ENCODE data around the gene TSKU.

The TSKU gene, protein sequence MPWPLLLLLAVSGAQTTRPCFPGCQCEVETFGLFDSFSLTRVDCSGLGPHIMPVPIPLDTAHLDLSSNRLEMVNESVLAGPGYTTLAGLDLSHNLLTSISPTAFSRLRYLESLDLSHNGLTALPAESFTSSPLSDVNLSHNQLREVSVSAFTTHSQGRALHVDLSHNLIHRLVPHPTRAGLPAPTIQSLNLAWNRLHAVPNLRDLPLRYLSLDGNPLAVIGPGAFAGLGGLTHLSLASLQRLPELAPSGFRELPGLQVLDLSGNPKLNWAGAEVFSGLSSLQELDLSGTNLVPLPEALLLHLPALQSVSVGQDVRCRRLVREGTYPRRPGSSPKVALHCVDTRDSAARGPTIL

DNA sequence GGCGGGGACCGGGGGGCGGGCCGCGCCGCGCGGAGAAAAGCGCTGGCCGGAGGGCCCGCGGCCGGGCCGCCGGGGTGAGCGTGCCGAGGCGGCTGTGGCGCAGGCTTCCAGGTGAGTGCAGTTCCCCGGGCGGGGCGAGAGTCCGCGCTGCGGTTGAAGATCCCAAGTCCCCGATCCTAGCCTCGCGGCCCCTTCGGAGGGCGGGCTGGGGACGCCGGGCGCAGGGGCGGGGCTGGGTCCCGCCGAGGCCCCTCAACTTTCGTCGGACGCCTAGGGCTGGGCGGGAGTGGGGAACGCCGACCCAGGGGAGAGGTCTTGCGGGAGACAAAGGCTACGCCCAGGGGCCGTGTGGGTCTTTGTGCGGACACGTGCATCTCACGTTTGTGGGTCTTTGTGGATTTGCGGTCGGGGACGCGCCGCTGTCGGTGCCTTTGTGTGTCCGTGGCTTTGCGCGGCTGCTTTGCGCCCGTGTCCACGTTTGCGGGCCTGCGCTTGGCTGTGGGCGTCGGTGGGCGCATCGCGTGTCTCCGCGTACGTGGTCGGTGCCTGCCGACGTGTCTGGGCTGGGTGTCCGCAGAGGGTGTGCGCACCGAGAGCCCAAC lies at the start of gene TSKU:
TSKU (plus strand) TSS at position 63 of the 602 bp plus-strand sequence. CDS start 12,261 bp downstream, outside the sequence.
- DNase-seq = no peak

DNA sequence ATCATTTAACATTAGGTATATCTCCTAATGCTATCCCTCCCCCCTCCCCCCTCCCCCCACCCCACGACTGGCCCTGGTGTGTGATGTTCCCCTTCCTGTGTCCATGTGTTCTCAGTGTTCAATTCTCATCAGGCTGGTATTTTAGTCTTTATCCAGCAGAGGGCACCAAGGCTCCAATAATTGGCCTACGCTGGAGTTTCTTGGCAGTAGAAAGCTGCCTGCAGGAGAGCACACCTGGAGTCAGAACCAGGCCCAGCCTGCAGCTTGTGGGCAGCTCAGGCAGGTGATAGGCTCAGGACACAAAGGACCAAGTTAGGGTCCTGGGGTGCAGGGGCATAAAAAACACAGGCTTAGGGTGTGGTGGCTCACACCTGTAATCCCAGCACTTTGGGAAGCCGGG lies 49.2 kb upstream of the TSKU start:
- DNase-seq = peak; percentile 52

DNA sequence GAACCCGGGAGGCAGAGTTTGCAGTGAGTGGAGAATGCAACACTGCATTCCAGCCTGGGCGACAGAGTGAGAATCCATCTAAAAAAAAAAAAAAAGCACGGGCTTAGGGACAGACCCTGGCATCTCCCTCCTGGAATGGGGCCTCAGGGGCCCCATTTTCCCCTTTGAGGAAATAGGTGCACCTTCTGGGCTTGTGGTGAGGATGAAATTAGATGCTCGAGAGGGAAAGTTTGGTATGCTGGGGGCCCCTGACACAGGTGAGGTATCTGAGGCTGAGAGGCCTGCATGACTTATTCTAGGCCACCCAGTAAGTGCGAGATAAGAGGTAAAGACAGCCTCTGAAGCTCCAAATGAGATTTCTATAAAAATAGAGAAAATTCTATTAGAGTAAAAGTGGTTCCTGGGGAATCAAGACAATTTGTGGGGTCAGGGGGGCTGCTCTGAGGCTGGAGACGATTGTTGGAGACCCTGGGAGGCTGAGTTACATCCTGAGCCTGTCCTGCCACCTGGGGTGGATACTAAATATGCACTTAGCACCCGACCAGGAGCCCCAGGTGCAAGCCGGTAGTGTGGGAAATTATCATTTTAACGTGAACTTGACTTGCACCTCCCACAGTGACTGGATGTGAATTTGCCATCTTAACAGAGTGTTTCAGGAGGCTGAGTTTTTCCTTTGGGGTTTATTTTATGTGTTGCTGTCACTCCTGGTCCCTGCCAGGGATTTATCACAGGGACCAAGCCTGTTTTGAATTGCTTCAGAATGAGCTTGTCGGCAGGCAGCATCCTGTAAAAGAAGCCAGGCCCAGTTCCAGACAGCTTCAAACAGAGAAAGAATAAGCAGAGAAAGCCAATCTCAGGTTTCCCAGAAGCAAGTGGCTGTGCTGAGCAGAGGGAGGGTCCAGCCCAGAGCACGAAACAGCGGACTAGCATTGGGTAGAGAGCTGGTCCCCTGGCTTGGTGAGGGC lies 48.4 kb upstream of the TSKU start:
- DNase-seq = no peak

DNA sequence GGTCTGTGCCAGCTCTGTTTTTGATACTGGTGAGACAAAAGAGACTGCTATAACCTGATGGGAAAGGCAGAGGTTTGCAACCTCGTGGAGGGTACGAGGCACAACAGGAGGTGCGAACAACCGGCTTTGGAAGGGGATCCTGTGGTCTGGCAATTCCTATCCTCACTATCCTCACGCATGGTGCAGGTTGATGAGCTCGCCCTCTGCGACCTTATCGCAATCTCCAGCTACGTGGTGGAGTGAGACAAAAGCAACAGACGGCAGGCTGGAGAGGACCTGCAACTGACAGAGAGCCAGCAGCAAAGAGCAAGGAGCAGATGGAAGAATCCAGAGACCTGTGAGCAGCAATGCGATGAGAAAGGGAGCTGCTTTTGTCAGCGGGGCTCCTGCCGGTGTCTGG lies 47.3 kb upstream of the TSKU start:
- DNase-seq = peak; percentile 4

DNA sequence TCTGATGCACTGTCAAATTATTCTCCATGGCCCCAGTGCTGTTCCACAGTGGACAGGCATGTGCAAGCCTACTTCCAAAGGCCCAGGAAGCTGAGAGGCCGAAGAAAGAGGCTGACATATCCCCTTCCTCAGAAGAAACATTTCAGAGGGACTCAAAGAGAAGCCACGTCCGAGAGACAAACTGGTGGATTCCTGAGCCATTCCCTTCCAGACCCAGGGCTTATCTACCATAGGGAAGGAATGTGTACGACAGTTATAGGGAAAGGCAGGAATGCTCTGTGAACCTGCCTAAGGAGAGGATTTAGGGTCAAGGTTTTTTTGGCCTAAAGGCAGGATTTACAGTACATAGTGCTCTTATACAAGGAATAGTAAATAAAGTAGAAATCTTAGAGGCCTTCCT lies 46.9 kb upstream of the TSKU start:
- DNase-seq = no peak

DNA sequence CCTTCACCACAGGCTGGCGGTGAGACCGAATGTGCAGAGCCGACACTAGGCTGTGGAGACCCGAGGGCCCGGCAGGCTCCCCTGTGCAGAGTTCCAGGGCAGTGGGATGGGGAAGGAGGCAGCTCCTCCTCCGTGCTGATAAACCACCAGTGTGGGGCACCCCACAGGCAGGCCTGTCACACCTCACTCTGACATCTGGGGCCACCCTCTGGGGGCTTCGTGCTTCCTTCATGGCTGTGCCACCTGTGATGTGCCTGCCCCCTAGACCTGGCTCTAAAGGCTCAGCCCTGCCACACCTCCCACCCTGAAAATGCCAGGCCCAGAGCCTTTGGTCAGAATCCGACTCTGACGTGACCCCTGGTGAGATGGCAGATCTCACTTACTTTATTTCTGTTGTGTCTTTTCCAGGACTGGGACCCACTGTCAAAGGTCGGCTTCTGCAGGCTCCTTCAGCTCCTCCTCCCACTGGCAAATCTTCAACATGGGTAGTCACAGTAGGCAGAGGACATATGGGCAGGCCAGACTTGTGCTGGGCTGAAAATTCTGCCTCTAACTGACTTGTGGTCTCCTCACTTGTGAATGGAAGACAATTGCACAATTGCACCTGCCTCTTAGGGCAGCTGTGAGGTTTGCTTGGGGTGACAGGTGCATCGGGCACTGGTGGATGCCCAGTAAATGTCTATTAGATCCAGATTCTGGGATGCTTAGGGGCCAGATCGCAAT lies 46.2 kb upstream of the TSKU start:
- no peak for DNase-seq

DNA sequence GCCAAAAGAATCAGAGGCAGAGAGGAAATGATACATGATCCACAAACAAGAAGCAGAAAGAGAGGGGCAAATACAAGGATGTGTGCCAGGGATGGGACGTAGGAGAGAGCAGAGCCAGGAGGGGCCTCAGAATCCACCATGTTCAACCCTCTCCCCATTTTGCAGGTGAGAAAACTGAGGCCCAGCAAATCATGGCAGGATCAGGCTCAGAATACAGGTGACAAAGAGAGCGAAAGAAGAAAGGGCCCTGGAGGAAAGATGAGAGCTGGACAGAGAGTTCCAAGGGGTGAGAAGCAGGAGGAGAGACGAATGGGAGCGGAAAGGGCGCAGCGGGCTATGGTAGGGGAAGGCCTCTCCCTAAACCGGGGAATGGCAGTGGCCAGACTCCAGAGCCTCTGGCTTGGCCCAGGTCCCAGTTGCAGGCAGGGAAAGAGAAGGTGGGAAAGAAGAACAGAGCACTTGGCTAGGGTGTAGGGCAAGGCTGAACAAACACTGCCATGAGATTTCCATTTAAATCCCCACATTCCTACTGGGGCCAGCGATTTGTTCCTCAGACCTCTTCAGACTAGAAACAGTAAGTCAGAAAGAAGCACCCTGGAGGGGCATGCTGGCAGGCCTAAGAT lies 44.4 kb upstream of the TSKU start:
- no peak for DNase-seq

DNA sequence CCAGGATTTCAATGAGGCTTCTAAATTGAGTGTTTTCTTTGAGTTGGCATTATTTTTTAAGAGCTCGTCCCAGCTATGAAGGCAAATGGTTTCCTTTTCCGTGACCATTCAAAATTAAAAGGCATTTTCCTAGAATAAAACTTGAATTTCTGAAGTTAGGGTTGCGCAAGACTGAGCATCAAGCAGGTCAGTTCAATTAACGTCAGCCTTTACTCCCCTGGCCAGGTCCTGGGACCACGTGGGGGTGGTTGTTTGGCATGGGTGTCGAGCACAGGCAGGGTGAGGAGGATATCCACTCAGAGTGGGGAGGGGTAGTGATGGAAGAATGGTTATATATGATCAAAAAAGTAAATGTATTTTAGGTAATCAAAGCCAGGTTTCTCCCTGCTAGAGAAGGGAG lies 43.4 kb upstream of the TSKU start:
- no peak for DNase-seq

DNA sequence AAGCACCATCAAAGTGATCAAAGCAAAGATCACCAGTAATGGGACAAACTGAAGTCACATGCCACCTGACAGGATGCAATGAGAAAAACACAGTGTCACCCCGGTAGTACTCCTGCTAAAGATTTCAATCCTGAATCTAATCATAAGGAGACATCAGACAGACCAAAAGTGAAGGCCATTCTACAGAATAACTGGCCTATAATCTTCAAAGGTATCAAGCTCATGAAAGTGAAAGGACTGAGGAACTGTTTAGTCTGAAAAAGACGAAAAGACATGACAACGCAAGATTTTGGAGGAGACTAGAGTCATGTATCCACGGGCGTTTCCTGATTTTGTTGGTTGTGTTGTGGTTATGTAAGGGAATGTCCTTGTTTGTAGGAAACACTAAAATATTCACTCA lies 42.4 kb upstream of the TSKU start:
- DNase-seq = no peak

DNA sequence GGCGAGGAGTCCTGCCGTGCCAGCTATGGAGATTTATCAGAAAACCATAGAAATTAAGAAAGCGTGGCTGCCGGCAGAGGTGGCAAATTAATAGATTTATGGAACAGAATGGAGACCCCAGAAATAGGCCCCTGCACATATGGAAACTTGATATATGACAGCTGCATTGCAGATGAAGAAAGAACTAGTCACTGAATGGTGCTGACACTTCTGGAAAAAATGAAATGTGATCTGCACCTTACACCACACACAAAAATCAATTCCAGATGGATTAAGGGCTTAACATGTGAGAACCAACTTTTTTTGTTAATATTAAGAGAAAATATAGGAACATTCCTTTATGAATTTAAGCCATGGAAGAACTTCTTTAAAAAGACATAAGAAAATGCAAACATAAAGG lies 40.3 kb upstream of the TSKU start:
- no peak for DNase-seq

DNA sequence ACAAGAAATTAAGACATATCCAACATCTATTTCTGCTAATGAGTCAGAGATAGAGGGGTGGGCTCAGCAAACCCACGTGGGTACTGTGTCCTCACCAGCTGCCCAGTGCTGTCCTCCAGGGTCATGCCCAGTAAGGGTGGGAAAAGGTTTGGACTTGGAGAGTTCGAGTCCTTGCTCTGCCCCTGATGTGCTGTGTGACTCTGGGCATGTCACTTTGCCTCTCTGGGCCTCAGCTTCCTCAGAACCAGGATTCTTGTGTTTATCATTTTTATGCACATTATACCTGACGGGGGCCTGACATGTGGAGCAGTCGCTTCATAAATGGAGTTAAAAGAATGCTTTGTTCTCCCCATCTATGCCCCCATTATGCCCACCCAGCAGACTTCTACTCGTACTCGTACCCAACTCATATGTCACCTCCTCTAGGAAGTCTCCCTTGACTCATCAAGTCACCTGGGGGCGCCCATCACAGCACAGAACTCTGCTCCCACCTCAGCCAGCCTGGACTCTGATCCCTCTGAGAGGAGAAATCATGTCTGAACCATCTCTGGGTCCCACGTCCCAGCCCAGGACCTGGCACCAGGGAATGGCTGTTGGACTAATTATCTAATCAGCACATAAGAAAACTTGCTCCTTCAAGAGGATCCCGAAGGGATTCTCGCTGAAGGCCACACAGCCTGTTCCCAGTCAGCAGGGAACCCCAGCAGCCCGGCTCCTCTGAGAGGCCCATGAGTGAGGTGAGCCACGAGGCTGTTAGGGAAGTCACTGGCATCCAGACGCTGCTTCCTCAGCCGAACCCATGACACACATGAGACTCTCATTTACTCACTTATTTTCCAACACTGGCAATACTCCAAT lies 38.7 kb upstream of the TSKU start:
- no peak for DNase-seq

DNA sequence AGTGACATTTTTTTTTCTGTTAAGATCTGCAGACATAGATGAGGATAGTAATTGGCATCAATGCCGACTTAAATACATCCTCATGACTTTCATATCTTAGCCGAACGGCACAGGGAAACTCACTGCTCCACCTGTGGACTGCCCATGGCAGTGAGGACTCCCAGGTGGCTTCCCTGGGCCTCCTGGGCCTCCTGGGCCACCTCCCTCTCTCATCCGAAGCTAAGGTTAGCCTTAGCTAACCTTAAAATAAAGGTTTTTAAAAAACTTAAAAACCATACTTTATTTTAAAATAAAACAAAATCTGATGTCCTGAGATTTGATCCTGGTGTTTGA lies 38.1 kb upstream of the TSKU start:
- no peak for DNase-seq

DNA sequence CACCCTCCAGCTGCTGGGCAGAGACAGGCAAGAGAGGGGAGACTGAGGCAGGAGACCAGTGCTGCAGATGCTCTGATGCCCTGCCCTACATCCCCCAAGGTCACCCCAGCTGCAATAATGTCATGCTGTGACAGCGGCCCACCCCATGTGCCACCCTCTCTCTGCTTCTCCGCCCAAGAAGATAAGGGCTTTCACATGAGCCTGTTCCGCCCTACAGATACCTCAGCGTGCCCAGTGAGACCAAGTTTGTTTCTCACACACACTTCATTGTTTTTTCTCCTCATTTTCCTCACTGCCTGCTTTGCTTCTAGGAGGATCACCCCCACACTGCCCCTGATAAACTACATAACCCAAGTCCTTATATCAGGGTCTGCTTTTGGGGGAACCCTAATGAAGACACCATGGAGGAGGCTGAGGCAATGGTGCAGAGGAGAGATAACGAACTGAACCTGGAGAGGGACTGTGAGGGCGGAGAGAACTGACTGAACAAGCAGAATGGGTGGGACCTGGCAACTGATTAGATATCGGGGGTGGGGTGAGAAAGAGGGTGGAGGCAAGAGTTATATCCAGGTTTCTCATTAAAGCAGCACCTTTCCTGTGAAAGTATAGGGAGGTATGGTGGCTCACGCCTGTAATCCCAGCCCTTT lies 37.5 kb upstream of the TSKU start:
- DNase-seq = no peak

DNA sequence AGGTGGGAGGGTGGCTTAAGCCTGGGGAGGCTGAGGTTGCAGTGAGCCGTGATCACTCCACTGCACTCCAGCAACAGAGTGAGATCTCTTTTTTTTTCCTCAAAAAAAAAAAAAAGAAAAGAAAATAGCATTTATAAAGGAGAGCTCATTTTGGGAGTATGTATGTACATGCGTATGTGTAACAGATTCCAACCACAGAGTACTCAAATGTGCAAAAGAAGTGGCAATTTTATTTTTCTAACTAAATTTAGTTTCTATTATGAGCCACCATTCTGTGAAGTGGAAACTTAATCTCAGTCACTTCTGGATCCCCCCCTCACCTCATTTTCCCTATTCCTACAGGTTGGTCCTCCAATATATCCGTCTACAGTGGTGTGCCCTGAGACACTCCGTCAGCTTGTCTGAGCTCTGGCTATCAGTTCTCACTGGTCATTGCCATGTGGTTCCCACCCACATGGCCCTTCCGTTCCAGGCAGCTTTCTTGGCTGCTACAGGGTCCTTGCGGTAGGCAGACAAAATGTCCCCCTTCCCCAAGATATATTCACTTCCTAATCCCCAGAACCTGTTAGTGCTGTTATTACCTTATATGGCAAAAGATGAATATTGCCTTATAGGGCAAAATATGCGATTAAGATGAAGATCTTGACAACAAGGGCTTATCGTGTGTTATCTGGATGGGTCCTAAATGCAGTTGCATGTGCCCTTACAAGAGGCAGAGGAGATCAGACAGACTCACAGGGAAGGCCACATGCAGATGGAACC lies 35.8 kb upstream of the TSKU start:
- DNase-seq = no peak

DNA sequence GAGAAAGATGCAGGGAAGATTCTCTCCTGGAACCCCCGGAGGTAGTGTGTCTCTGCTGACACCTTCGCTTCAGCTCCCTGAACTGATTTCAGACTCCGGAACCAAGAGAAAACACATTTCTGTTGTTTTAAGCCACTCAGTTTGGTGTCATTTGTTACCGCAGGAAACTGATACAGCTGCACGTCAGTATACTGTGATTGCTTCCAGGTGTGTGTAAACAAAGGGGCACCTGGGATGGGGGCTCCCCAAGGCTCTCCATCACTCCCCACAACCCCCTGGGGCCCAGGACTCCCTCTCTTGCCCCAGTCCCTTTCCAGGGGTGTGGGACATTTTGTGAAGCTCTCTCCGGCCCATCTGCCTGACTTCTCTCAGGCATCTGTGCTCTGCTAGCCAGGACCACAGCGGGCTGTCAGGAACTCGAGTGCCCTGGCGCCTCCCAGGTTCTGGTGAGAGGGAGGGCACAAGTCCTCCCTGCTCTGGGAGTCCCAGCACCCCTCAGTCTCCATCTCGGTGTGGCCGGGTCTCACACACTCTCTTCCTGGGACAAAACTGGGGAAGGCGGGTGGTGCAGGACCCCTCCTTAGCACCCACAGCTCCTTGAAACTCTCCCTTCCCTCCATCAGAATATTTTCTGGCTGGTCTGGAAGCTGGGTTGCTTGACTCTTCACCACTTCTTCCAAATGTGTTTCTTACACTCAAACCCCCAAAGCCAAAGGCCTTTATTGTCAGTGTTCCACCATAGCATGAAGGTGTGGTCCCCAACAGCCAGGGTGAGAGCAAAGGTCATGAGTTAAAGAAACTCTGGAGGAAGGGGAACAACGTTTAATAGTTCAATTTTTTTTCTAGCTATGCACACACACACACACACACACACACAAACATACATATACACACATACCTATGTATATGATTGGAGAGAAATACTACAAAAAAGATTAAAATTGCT lies 35.0 kb upstream of the TSKU start:
- DNase-seq = no peak

DNA sequence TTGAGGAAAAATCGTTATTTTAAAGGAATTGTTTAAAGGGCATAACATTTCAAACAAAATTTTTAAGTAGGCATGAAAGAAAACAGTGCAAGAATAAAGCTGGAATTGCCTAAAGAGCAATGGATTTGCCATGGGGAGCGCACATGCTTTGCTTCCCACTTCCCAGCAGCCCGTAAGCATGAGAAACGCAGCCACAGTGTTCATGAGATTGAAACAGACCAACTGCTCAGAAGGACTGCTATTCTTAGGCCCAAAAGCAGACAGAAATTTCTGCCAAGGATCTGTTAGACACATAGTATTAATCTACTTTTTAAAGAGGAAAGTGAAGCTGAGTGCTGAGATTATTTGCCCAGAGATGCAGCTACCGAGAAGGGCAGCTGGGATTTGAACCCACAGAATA lies 34.2 kb upstream of the TSKU start:
- DNase-seq = no peak

DNA sequence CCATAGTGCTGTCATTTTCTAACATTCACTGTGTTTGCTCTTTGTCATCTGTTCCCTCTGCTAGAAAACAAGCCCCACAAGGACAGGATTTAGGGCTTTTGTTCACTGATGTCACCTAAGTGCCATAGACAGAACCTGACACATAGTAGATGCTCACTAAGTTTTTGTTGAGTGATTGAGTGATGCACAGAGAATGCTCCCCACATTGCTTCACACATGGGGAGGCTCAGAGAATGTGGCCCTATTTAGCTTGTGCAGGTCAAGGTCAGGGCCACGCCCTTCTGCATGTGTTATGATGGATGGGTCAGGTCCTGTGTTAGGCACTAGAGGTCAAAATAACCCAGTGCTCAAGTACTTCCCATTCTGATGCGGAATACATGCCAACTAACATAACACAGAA lies 33.1 kb upstream of the TSKU start:
- DNase-seq = no peak

DNA sequence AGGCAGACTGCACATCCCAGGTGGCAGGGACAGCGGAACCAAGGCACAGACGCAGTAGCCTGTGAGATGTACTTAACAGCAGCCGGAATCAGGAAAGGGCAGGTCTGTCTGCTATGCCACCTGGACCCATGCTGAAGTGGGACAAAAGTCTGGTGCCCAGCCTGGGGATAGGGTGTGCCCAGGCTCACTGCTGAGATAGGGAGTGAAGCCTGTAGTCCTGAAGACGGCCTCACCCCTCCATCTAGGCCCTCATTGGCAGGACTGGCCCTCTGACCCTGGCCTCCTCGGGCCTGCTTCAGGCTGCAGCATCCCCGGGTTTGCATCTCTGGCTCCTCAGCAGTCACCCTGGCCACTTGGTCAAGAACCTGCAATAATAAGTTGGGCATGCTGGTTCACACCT lies 32.4 kb upstream of the TSKU start:
- DNase-seq = no peak
